HEK293 (cell line): Measurements from ENCODE around the gene CDH2.
A peak's percentile ranks its signal among the peaks of the same experiment; 100 is the strongest.

Experiments
- CTCF ChIA-PET: fragments of 350-600 bp; formaldehyde crosslinking; extraction: SDS; loops from one replicate; lab custom pipeline; 2021; ENCODE audit warnings: antibody characterized with exemption; lab: Yijun Ruan, JAX
- POLR2A ChIA-PET: fragments of 300-600 bp; formaldehyde crosslinking; extraction: SDS; loops from one replicate; lab custom pipeline; 2020; ENCODE audit warnings: antibody characterized with exemption, inconsistent platforms; lab: Yijun Ruan, JAX
- H3K27ac ChIP-seq: fragments of 200-500 bp; sonication (Bioruptor generic); 2 replicates; pipeline ENCODE4 v1.5.1; 2014; ENCODE audit warnings: low read depth, low read length, control low read depth, inconsistent platforms; ENCODE audit errors: extremely low read depth
- H3K36me3 ChIP-seq, 2 experiments: fragments of 200-500 bp in 1 of 2; sonication (Bioruptor generic) in 1 of 2; 1 replicate in 1 of 2; 2 replicates in 1 of 2; pipeline ENCODE4 v1.5.1; 2014 to 2017; ENCODE audit warnings: inconsistent platforms in 2 of 2, low read length in 2 of 2; ENCODE audit not compliant: control insufficient read depth in 2 of 2, insufficient read depth in 1 of 2
- H3K4me1 ChIP-seq: fragments of 200-500 bp; sonication (Bioruptor generic); 2 replicates; pipeline ENCODE4 v1.5.1; 2014; ENCODE audit warnings: mild to moderate bottlenecking, low read length, inconsistent platforms; ENCODE audit not compliant: control insufficient read depth, insufficient read depth
- H3K4me3 ChIP-seq: 2 replicates; pipeline ENCODE4 v1.5.1; 2011; ENCODE audit warnings: low read depth, mild to moderate bottlenecking, control low read depth, low read length, moderate library complexity
- H3K9me3 ChIP-seq: fragments of 200-500 bp; sonication (Bioruptor generic); 2 replicates; pipeline ENCODE4 v1.5.1; 2014; ENCODE audit warnings: low read depth, low read length, inconsistent platforms; ENCODE audit not compliant: control insufficient read depth, insufficient read depth
- ATF2 ChIP-seq: fragments of 450-650 bp; formaldehyde crosslinking; IDR thresholded peaks from 2 replicates; pipeline ENCODE4 v1.5.1; 2016; ENCODE audit warnings: missing biosample characterization, missing genetic modification characterization, low read depth
- HOXA7 ChIP-seq: sonication (generic); formaldehyde crosslinking; IDR thresholded peaks from 2 replicates; pipeline ENCODE4 v1.8.1; 2022; ENCODE audit warnings: missing genetic modification reagents, borderline replicate concordance
- HOXC10 ChIP-seq: sonication (generic); formaldehyde crosslinking; IDR thresholded peaks from 2 replicates; pipeline ENCODE4 v1.8.1; 2023; ENCODE audit warnings: mild to moderate bottlenecking, missing genetic modification reagents
- HOXD13 ChIP-seq: sonication (generic); formaldehyde crosslinking; IDR thresholded peaks from 2 replicates; pipeline ENCODE4 v1.8.0; 2022; ENCODE audit warnings: missing genetic modification reagents, borderline replicate concordance
- KLF17 ChIP-seq: fragments of 450-650 bp; formaldehyde crosslinking; IDR thresholded peaks from 2 replicates; pipeline ENCODE4 v1.5.1; 2016; ENCODE audit warnings: missing biosample characterization, missing genetic modification characterization
- OSR2 ChIP-seq: fragments of 450-650 bp; formaldehyde crosslinking; IDR thresholded peaks from 2 replicates; pipeline ENCODE4 v1.5.1; 2016; ENCODE audit warnings: missing biosample characterization, missing genetic modification characterization
- PRDM10 ChIP-seq: fragments of 450-650 bp; formaldehyde crosslinking; IDR thresholded peaks from 2 replicates; pipeline ENCODE4 v1.5.1; 2016; ENCODE audit warnings: missing biosample characterization, missing genetic modification characterization
- ZBTB10 ChIP-seq: fragments of 450-650 bp; formaldehyde crosslinking; IDR thresholded peaks from 2 replicates; pipeline ENCODE4 v1.5.1; 2016; ENCODE audit warnings: missing biosample characterization, missing genetic modification characterization
- ZBTB11 ChIP-seq: fragments of 450-650 bp; formaldehyde crosslinking; conservative IDR thresholded peaks from 2 replicates; pipeline ENCODE4 v1.5.1; 2016; ENCODE audit warnings: low read depth, missing biosample characterization, missing genetic modification characterization
- ZNF266 ChIP-seq: fragments of 450-650 bp; formaldehyde crosslinking; IDR thresholded peaks from 2 replicates; pipeline ENCODE4 v1.5.1; 2016; ENCODE audit warnings: missing biosample characterization, missing genetic modification characterization, low read depth
- ZNF48 ChIP-seq: fragments of 450-650 bp; formaldehyde crosslinking; IDR thresholded peaks from 2 replicates; pipeline ENCODE4 v1.5.1; 2016; ENCODE audit warnings: missing biosample characterization, missing genetic modification characterization
- ZNF610 ChIP-seq: fragments of 450-650 bp; formaldehyde crosslinking; IDR thresholded peaks from 2 replicates; pipeline ENCODE4 v1.5.1; 2016; ENCODE audit warnings: missing biosample characterization, missing genetic modification characterization, borderline replicate concordance
- ZNF629 ChIP-seq: fragments of 450-650 bp; formaldehyde crosslinking; IDR thresholded peaks from 2 replicates; pipeline ENCODE4 v1.5.1; 2017; ENCODE audit warnings: missing biosample characterization, missing genetic modification characterization
- ZNF654 ChIP-seq: fragments of 450-650 bp; formaldehyde crosslinking; IDR thresholded peaks from 2 replicates; pipeline ENCODE4 v1.5.1; 2016; ENCODE audit warnings: low read depth, missing biosample characterization, missing genetic modification characterization
- ZNF692 ChIP-seq: fragments of 450-650 bp; formaldehyde crosslinking; IDR thresholded peaks from 2 replicates; pipeline ENCODE4 v1.5.1; 2016; ENCODE audit warnings: missing biosample characterization, missing genetic modification characterization
- ZNF704 ChIP-seq: fragments of 450-650 bp; formaldehyde crosslinking; IDR thresholded peaks from 2 replicates; pipeline ENCODE4 v1.5.1; 2016; ENCODE audit warnings: missing biosample characterization, missing genetic modification characterization
- ZSCAN18 ChIP-seq: fragments of 450-650 bp; formaldehyde crosslinking; IDR thresholded peaks from 2 replicates; pipeline ENCODE4 v1.5.1; 2016; ENCODE audit warnings: missing biosample characterization, missing genetic modification characterization
- ZSCAN23 ChIP-seq: fragments of 450-650 bp; formaldehyde crosslinking; IDR thresholded peaks from 2 replicates; pipeline ENCODE4 v1.5.1; 2016; ENCODE audit warnings: missing biosample characterization, missing genetic modification characterization

The CDH2 gene

GRCh38 chr18:28176948-28177827 is at the start of gene CDH2:
Gene CDH2 (minus strand): TSS chr18:28177130. CDS start chr18:28177022, 108 bp downstream.
- H3K4me1 ChIP-seq: peaks cover 13% of the 10 kb centered on the region
- CTCF ChIA-PET: interaction anchor here (0.8 to 1.6 kb wide), 2 partner anchors 21 to 573 kb away, joined by 3 to 5 read pairs; no protein-coding TSS in a partner anchor
- POLR2A ChIA-PET: interaction anchor here (0.5 to 2.2 kb wide), 24 partner anchors 9 to 998 kb away, joined by 3 to 8 read pairs (median 4); no protein-coding TSS in a partner anchor
- peak; percentile 73; the same call in 1 of the 2 replicates for TF ChIP-seq HOXD13 (CRISPR knock-in tag)
- peak; percentile 78; the same call in 1 of the 2 replicates for TF ChIP-seq ZNF610 (tag by site-specific recombination)
- peak; percentile 36; the same call in 1 of the 2 replicates for TF ChIP-seq OSR2 (tag by site-specific recombination)
- TF ChIP-seq ZNF654 (tag by site-specific recombination): no peak
- TF ChIP-seq ZBTB11 (tag by site-specific recombination): peak; percentile 79
- TF ChIP-seq ZNF692: peak; percentile 54
- no peak for TF ChIP-seq HOXC10 (CRISPR knock-in tag)
- peak; percentile 36; the same call in 1 of the 2 replicates for TF ChIP-seq PRDM10
- TF ChIP-seq ZNF266 (tag by site-specific recombination): 0 out of 2 replicates have a peak, but pooled peaks have one; percentile 8
- peak; percentile 70 for TF ChIP-seq ZBTB10 (tag by site-specific recombination)
- no peak for TF ChIP-seq ZSCAN23 (tag by site-specific recombination)
- TF ChIP-seq ZNF48 (tag by site-specific recombination): no peak
- no peak for TF ChIP-seq ATF2
- TF ChIP-seq ZNF629: peak; percentile 22; the same call in 1 of the 2 replicates
- TF ChIP-seq ZNF704: no peak
- no peak for TF ChIP-seq HOXA7 (CRISPR knock-in tag)
- TF ChIP-seq ZSCAN18 (tag by site-specific recombination): no peak
- peak; percentile 64; the same call in 1 of the 2 replicates for TF ChIP-seq KLF17

More at GRCh38 chr18:28176948-28177827, at the start of gene CDH2:
- Histone ChIP-seq H3K27ac (peak within 1 kb of the TSS; percentile 99), H3K9me3 (no peaks in the 10 kb centered on the region), H3K4me3 (peak within 1 kb of the TSS; percentile 82), H3K36me3 (no peaks in the 10 kb centered on the region)
